Breast epithelium (tissue), 4 donors: Measurements from ENCODE around the gene TMTC1. TPM values are rescaled to one million over a fixed set of nuclear protein-coding genes. Genes with fewer than 3 reads are reported as not detected.

Experiments used
- DNase-seq, 2 donors: peaks; one replicate each; pipeline ENCODE4 v3.0.0-alpha.2; 2019; ENCODE audit warnings: low spot score in 2 of 2
- H3K27ac ChIP-seq, 2 donors: fragments of 200-600 bp; sonication (generic) in 1 of 2; one replicate each; pipeline ENCODE4 v1.5.1; 2016 to 2019; ENCODE audit warnings: mild to moderate bottlenecking in 1 of 2
- H3K27me3 ChIP-seq, 2 donors: fragments of 200-600 bp; sonication (generic) in 1 of 2; one replicate each; pipeline versions ENCODE4 v1.5.1 to v1.6.0; 2017 to 2019; ENCODE audit warnings: control low read depth in 1 of 2, mild to moderate bottlenecking in 1 of 2
- H3K36me3 ChIP-seq: fragments of 200-600 bp; one replicate; pipeline ENCODE4 v1.5.1; 2019
- H3K4me1 ChIP-seq, 2 donors: fragments of 200-600 bp; sonication (generic); one replicate each; pipeline ENCODE4 v1.5.1; 2016 to 2019; ENCODE audit warnings: control low read depth in 1 of 2
- H3K4me3 ChIP-seq, 3 donors: fragments of 200-600 bp; sonication (generic); 1 replicate in 2 of 3; 2 replicates in 1 of 3; pipeline ENCODE4 v1.5.1; 2016 to 2019; ENCODE audit warnings: mild to moderate bottlenecking in 3 of 3, moderate library complexity in 2 of 3
- H3K9me3 ChIP-seq, 2 donors: fragments of 200-600 bp; sonication (generic) in 1 of 2; one replicate each; pipeline ENCODE4 v1.5.1; 2016 to 2019; ENCODE audit warnings: control low read depth in 1 of 2
- POLR2A ChIP-seq: fragments of 450-650 bp; IDR thresholded peaks from one replicate; pipeline ENCODE4 v1.6.1; 2016; ENCODE audit warnings: antibody characterized with exemption, mild to moderate bottlenecking, moderate library complexity
- POLR2AphosphoS5 ChIP-seq, 3 donors: sonication (generic); formaldehyde crosslinking; IDR thresholded peaks; one replicate each; pipeline ENCODE4 v1.6.1; 2017; ENCODE audit warnings: antibody characterized with exemption in 3 of 3
- intact Hi-C: fragments of 100-400 bp; cut with DNase I; formaldehyde crosslinking; loops from one replicate; pipeline ENCODE4 v1.15.1; 2023; ENCODE audit warnings: low total_unique reads
- total RNA-seq, 3 donors: library from RNA; depleted of rRNA; stranded (reverse); fragments of >200 nt; gene quantifications; one replicate each; pipeline ENCODE4 v1.1.0, GENCODE V29; 2016
- TF ChIP-seq, protein P1 (sequence below), 3 donors: fragments of 450-650 bp; IDR thresholded peaks; one replicate each; pipeline ENCODE4 v1.5.1; 2016 to 2017; ENCODE audit warnings: antibody characterized with exemption in 3 of 3, mild to moderate bottlenecking in 3 of 3, moderate library complexity in 3 of 3

TMTC1 gene
- total RNA-seq, 3 donors from 2014 or later: 49.9 to 87.2 (median 71.8) TPM

DNA sequence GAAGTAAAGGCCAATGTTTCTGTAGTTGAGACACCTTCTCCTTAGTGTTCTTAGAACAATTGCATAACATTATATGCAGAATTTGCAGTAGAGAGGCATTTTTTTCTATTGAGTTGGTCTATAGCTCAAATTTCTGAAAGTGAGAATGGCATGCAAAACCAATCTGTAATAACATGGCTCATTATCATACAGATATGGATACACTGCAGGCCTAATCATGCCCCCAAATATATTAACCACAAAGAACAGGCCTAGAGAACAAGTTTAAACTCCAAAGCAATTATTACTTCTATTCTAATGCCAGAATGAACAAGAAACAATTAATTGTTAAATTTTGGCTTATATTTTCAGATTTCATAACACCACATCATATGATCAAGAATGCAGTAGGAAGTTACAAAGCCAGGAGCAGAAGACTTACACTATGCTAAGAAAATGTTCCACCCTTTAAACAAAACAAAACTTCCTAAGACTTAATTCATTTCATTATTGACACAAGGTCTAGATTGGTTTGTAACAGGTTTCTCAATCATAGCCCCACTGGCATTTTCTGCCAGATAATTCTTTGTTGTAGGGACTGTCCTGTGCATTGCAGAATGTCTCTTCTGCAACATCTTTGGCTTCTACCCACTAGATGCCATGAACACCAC, 26.9 kb downstream of the TMTC1 start:
- intact Hi-C loops: loop anchor here (2.0 kb wide), 1 partner anchor 28 kb away; no protein-coding TSS in a partner anchor
- no peaks in the 10 kb centered on the region for H3K4me1 ChIP-seq
- no peaks in the 10 kb centered on the region for H3K36me3 ChIP-seq
- TF ChIP-seq POLR2A (no peak), POLR2AphosphoS5 (IDR thresholded peaks at IDR 0.05) (no peak)
- TF ChIP-seq, protein P1, sequence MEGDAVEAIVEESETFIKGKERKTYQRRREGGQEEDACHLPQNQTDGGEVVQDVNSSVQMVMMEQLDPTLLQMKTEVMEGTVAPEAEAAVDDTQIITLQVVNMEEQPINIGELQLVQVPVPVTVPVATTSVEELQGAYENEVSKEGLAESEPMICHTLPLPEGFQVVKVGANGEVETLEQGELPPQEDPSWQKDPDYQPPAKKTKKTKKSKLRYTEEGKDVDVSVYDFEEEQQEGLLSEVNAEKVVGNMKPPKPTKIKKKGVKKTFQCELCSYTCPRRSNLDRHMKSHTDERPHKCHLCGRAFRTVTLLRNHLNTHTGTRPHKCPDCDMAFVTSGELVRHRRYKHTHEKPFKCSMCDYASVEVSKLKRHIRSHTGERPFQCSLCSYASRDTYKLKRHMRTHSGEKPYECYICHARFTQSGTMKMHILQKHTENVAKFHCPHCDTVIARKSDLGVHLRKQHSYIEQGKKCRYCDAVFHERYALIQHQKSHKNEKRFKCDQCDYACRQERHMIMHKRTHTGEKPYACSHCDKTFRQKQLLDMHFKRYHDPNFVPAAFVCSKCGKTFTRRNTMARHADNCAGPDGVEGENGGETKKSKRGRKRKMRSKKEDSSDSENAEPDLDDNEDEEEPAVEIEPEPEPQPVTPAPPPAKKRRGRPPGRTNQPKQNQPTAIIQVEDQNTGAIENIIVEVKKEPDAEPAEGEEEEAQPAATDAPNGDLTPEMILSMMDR (IDR thresholded peaks at IDR 0.05): no peak
- H3K27me3 ChIP-seq: no peaks in the 10 kb centered on the region
- no peak for DNase-seq
- H3K9me3 ChIP-seq: no peaks in the 10 kb centered on the region
- no peak overlapping the region for H3K4me3 ChIP-seq
- H3K27ac ChIP-seq: peak overlapping the region in 1 of 2 donors; percentile 48

DNA sequence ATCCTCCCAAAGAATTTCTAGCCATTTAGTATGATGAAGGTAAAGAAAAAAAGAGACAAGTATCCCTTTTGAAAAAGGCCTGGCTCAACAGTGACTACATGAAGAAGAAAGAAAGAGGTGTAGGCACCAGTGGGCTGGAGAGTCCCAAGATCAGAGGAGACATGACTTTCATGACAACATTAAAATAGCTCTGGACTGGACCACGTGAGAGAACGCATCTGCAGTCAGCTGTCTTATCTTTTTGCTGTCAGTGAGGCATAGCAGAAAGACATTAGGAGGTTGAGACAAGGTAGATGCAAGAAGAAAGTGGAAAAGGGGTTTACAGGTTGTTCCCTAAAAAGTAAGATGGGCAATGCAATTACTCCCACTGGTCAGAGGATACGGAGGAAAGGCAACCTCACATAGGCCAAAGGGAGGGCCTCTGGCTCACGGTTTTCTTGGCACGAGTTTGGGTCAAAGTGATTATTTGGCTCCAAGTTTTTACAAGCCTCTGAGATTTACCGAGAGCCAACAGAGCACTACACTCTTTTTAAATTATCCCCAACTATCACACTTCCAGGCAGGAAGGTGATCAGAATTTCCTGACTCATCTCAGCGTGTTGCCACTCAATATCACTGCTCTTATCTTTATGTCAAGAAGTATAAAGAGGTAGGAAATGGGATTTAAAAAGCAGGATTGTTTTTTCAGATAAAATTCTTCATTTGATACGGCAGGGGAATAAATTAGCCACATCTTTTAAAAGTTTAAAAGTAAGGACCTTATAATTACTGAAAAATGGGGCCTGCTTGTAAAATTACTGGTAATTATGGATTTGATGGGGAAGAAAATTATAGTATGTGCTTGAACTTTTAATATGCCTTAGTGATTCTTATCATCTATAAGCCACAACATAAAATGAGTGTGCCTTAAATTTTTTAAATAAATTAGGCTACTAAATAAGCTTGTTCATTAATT, 29.2 kb downstream of the TMTC1 start:
- no peak overlapping the region for H3K4me3 ChIP-seq
- intact Hi-C loops: no loop called here
- TF ChIP-seq, protein P1 (IDR thresholded peaks at IDR 0.05): no peak
- no peak for TF ChIP-seq POLR2A
- TF ChIP-seq POLR2AphosphoS5 (IDR thresholded peaks at IDR 0.05): no peak
- H3K36me3 ChIP-seq: no peaks in the 10 kb centered on the region
- no peaks in the 10 kb centered on the region for H3K27me3 ChIP-seq
- H3K9me3 ChIP-seq: no peaks in the 10 kb centered on the region
- no peak for DNase-seq
- H3K4me1 ChIP-seq: no peaks in the 10 kb centered on the region
- H3K27ac ChIP-seq: no peak overlapping the region

DNA sequence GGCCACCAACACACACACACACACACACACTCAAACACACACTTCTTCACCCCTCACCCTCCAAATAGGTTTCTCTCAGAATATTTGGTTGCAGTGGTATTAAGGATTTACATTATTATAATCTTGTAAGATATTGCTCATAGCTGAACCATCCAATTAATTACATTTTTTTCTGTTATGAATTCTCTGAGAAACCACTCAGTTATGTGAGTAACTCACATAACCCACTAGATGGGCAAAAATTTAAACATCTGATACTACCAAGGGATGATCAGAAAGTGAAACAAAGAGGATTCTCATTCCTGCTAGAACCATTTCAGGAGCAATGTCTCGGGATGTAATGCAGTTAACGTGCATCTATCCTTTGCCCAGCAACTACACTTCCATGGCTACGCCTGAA, 31.6 kb downstream of the TMTC1 start:
- intact Hi-C loops: no loop called here
- Histone ChIP-seq H3K27me3 (no peaks in the 10 kb centered on the region), H3K27ac (no peak overlapping the region), H3K4me3 (no peak overlapping the region), H3K9me3 (no peaks in the 10 kb centered on the region), H3K4me1 (no peaks in the 10 kb centered on the region), H3K36me3 (no peaks in the 10 kb centered on the region)
- DNase-seq: no peak
- TF ChIP-seq, protein P1 (IDR thresholded peaks at IDR 0.05): no peak
- TF ChIP-seq POLR2A: no peak
- TF ChIP-seq POLR2AphosphoS5 (IDR thresholded peaks at IDR 0.05): no peak

DNA sequence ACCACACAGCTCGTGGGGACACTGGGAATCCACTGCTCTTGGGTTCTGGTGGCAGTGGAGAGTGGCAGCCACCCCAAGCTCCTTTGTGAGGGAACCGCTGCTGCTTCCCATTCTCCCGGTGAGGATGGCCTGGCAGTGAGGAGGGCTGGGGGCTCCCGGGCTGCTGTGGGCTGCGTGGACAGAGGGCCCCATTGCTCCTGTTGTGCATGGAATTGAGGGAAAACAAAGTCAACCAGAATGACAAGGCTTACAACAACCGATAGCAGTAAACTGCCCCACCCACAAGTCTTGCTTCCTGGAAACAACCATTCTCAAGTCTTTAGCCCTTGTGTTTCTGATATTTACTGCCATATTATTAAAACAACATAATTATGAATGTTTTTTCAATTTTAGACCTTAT, 32.1 kb downstream of the TMTC1 start:
- Histone ChIP-seq H3K27me3 (no peaks in the 10 kb centered on the region), H3K36me3 (no peaks in the 10 kb centered on the region), H3K4me3 (no peak overlapping the region), H3K9me3 (no peaks in the 10 kb centered on the region), H3K27ac (peak overlapping the region in 1 of 2 donors; percentile 25), H3K4me1 (no peaks in the 10 kb centered on the region)
- no peak for DNase-seq
- no peak for TF ChIP-seq POLR2A
- TF ChIP-seq POLR2AphosphoS5 (IDR thresholded peaks at IDR 0.05): no peak
- TF ChIP-seq, protein P1 (IDR thresholded peaks at IDR 0.05): no peak
- intact Hi-C loops: no loop called here

DNA sequence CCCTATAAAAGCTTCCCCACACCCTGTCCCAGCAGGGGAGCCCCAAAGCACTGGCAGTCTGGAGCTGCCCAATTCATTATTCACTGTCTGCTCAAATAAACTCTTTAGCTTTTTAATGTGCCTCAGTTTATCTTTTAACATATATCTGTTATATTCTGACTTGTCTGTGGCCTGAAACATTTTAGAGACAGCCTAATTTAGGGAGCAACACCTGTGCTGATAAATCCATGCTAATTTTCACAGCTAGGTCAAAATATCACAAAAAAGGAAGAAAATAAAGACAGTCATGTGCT, 32.9 kb downstream of the TMTC1 start:
- Histone ChIP-seq H3K27me3 (no peaks in the 10 kb centered on the region), H3K36me3 (no peaks in the 10 kb centered on the region), H3K4me1 (no peaks in the 10 kb centered on the region), H3K4me3 (no peak overlapping the region), H3K9me3 (no peaks in the 10 kb centered on the region), H3K27ac (peak overlapping the region in 1 of 2 donors; percentile 25)
- DNase-seq: no peak
- TF ChIP-seq POLR2A: no peak
- TF ChIP-seq, protein P1 (IDR thresholded peaks at IDR 0.05): no peak
- intact Hi-C loops: no loop called here
